ENCODE measurements around the gene RPLP2.
A peak's percentile ranks its signal among the peaks of the same experiment; 100 is the strongest.

The RPLP2 gene

GRCh38 chr11:853682-854448, 44.1 kb downstream of the RPLP2 start:
- DNase-seq = no peak

- DNase-seq = no peak
These were observed 45.0 kb downstream of the RPLP2 start for GRCh38 chr11:854601-855329.

- no peak for DNase-seq
These were observed 45.5 kb downstream of the RPLP2 start for GRCh38 chr11:855330-855674.

DNA sequence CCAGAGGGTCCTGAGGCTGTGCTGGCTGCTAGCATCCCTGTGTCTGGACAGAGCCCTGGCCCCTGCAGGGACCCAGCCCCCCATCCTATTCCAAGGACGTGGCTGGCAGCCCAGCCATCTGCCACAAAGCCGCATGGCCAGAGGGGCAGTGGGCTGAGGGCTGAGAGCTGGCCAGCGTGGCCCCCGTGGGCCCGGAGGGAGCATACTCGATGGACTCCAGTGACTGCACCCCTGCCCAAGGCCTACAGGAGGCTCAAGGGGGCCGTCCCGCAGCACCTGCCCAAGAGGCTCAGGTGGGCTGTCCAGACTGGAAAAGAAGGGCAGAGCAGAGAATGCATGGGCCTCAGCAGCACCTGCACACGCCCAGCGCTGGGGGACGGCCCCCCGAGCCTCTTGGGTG, 46.0 kb downstream of the RPLP2 start:
- no peak for DNase-seq

- no peak for DNase-seq
These were observed 46.6 kb downstream of the RPLP2 start for GRCh38 chr11:856397-856796.

- no peak for DNase-seq
These were observed 48.4 kb downstream of the RPLP2 start for GRCh38 chr11:858053-858761.

DNA sequence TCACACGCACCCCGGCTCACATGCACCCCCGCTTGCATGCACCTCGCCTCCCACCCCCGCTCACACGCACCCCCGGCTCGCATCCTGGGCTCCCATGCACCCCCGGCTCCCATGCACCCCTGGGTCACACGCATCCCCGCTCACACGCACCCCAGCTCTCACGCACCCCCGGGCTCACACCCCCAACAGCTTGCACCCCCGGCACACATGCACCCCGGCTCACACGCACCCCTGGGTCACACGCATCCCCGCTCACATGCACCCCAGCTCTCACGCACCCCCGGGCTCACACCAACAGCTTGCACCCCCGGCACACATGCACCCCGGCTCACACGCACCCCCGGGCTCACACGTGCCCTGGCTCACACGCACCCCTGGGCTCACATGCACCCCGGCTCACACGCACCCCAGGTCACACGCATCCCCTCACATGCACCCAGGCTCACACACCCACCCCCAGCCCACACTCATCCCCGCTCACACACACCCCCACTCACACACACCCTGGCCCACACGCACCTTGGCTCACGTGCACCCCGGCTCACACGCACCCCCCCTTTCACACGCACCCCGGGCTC, 49.1 kb downstream of the RPLP2 start:
- no peak for DNase-seq

DNA sequence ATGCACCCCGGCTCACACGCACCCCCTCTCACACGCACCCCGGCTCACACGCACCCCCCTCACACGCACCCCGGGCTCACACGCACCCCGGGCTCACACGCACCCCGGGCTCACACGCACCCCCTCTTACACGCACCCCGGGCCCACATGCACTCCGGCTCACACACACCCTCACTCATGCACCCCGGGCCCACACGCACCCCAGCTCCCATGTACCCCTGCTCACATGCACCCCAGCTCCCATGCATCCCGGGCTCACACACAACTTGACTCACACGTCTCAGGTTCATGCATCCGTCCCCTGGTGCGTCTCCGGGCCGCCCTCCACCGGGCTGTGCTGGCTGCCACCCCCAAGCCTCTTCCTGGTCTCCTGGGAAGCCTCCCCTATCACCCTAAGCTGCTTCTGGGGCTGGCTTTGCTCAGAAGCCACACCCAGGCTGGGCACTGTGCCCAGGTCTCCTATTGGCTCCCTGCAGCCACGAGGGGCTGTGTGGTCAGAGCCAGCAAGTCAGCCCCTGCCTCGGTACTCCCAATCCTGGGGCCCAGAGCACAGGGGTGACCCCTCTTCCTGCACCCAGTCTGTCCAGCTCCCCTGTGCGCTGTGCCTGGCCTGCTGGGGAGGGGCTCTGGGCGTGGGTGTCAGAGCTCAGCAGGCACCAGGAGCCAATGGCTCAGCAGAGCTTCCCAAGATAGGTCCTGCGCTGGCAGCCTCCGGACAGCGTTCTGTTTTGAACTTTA, 49.8 kb downstream of the RPLP2 start:
- DNase-seq = peak; percentile 69

DNA sequence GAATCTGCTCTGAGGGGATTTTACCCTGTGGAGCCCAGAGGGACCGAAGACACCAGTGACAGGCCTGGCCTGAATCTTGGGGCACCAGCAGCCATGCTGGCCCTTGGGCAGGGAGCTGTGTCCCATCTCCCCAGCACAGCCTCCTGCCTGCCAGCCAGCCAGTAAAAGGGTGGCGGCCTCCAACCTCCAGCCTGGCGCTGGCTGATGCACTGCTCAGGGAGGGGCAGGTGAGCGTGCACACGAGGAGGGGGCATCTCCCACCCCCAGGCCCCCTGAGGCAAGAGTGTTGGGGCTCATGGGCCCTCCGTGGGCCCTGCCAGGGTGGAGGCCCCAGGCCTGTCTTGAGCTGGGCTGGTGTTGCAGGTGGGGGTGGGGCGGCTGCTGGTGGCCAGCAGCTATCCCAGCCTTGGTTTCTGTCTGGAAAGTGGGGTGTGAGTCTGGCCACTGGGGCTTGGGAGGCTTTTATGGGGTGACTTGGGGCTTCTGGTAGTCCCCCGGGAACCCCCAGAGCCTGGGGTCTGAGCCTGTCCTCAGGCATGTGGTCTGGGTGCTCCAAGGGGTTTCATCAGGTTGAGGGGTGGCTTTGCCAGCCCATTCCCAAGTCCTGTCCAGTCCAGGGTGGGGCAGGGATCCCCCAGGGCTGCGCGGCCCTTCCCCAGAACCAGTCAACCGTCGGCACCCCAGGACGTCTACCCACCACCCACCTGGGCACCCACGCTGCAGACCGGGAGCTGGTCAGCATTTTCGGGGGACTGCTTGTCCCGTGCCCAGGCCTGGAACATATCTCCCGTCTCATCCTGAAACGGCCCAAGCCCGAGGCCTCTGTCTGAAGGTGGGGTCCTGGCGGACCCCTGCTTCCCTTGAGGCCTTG, 50.7 kb downstream of the RPLP2 start:
- DNase-seq = no peak

GRCh38 chr11:861105-861479, 51.3 kb downstream of the RPLP2 start:
- no peak for DNase-seq

- no peak for DNase-seq
These were observed 52.4 kb downstream of the RPLP2 start for GRCh38 chr11:862081-862661.
